Left ventricle myocardium inferior (tissue), 1 donor: Measurements from ENCODE around the gene LIMS2. TPM values are rescaled to one million over a fixed set of nuclear protein-coding genes. Genes with fewer than 3 reads are reported as not detected.

Experiments
- DNase-seq: peaks from one replicate; pipeline ENCODE4 v3.0.0-alpha.2; 2020
- H3K27ac ChIP-seq: fragments of 200-600 bp; replicated peaks from 2 replicates; pipeline ENCODE4 v1.8.0; 2021
- H3K27me3 ChIP-seq: fragments of 200-600 bp; 2 replicates; pipeline ENCODE4 v1.8.0; 2021; ENCODE audit warnings: low read depth
- H3K36me3 ChIP-seq: fragments of 200-600 bp; 2 replicates; pipeline ENCODE4 v1.8.0; 2021
- H3K4me1 ChIP-seq: fragments of 200-600 bp; 2 replicates; pipeline ENCODE4 v1.8.0; 2021
- H3K4me3 ChIP-seq: fragments of 200-600 bp; 2 replicates; pipeline ENCODE4 v1.8.0; 2021; ENCODE audit warnings: mild to moderate bottlenecking, moderate library complexity
- H3K9me3 ChIP-seq: fragments of 200-600 bp; replicated peaks from 2 replicates; pipeline ENCODE4 v1.8.0; 2021
- intact Hi-C: fragments of 100-400 bp; cut with micrococcal nuclease; formaldehyde crosslinking; loops from one replicate; pipeline ENCODE4 v1.11.0; 2022
- long read RNA-seq: library from polyadenylated mRNA; unstranded; transcript quantifications from one replicate; pipeline ENCODE4 v2.0.0, GENCODE V29; 2021
- total RNA-seq: library from RNA; stranded (reverse); fragmentation: NEBNext Ultra II Directional; extraction: Animal tissue kit (Norgen Biotek cat#: 25700); gene quantifications from one replicate; pipeline ENCODE4 v1.2.1, GENCODE V29; 2021
- TF ChIP-seq, protein P1 (sequence below): fragments of 200-600 bp; IDR thresholded peaks from 2 replicates; pipeline ENCODE4 v1.8.0; 2021; ENCODE audit warnings: antibody characterized with exemption, mild to moderate bottlenecking, borderline replicate concordance
- donor health status: DM: no; HTN: yes; CAD: no; lungs with severe emphysema.

The LIMS2 gene, protein sequence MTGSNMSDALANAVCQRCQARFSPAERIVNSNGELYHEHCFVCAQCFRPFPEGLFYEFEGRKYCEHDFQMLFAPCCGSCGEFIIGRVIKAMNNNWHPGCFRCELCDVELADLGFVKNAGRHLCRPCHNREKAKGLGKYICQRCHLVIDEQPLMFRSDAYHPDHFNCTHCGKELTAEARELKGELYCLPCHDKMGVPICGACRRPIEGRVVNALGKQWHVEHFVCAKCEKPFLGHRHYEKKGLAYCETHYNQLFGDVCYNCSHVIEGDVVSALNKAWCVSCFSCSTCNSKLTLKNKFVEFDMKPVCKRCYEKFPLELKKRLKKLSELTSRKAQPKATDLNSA
- total RNA-seq, result 173 TPM
- long read RNA-seq, transcript LIMS2-204 (6 exons, 1,678 nt), result minor isoform, 9 of 332 reads
- long read RNA-seq, transcript LIMS2-202 (10 exons, 2,045 nt), result major isoform, 202 of 332 reads
- long read RNA-seq, transcript LIMS2-208 (10 exons, 2,335 nt), result minor isoform, 9 of 332 reads
- long read RNA-seq, partial matches to known transcripts, result 45 of 332 reads
- long read RNA-seq, other reads (novel, unspliced or antisense), result 59 of 332 reads

DNA sequence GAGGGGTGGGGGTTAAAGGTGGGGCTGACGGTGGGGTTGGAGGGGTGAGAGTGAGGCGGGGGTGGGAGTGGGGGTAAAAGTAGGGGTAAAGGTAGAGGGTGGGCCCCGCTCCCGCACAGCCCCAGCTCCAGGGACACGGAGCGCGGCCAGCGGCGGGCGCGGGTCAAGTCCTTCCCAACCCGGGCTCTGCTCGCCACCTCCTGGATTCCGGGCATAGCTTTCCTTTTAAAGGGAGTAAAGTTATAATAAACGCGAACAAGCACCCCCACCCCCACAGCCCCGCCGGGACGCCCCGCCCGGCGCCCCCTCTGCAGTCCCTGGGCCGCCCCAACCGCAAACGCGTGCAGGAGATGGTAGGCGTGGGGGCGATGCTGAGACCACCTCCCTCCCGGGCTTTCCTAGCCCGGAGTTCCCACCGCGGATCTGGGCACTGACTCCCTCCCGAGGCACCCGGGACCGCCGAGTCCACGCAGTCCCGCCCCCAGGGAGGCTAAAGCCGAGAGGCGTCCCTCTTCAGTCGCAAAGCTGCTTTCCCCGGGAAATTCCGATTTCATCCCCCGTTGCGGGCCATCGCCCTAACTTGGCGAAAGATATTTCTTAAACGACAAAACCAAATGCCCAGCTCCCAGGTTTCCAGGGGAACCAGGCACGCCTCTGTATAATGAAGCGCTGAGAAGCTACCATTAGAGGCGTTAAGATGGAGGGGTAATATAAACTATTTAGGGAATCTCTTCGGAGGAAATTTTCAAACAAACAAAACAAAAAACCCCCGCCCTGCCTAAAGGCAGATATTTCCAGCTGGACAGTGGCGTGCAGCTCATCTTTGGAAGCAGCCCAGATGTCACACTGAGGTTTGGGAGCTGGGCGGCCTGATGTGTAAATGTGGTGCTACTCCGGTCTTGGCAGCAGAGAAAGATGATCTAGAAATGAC is at the start of gene LIMS2:
Gene LIMS2, minus strand, starts transcription at position 200 of the 931 bp plus-strand sequence. CDS start 506 bp downstream, outside the sequence.
- TF ChIP-seq, protein P1, sequence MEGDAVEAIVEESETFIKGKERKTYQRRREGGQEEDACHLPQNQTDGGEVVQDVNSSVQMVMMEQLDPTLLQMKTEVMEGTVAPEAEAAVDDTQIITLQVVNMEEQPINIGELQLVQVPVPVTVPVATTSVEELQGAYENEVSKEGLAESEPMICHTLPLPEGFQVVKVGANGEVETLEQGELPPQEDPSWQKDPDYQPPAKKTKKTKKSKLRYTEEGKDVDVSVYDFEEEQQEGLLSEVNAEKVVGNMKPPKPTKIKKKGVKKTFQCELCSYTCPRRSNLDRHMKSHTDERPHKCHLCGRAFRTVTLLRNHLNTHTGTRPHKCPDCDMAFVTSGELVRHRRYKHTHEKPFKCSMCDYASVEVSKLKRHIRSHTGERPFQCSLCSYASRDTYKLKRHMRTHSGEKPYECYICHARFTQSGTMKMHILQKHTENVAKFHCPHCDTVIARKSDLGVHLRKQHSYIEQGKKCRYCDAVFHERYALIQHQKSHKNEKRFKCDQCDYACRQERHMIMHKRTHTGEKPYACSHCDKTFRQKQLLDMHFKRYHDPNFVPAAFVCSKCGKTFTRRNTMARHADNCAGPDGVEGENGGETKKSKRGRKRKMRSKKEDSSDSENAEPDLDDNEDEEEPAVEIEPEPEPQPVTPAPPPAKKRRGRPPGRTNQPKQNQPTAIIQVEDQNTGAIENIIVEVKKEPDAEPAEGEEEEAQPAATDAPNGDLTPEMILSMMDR, result peak; percentile 45
- intact Hi-C loops, result no loop called here
- Histone ChIP-seq H3K4me1 (peaks cover 88% of the 10 kb centered on the region), H3K36me3 (peaks cover 12% of the 10 kb centered on the region), H3K27ac (peak within 1 kb of the TSS; percentile 99), H3K9me3 (no peaks in the 10 kb centered on the region), H3K4me3 (peak within 1 kb of the TSS; percentile 94), H3K27me3 (no peaks in the 10 kb centered on the region)
- peak; percentile 68 for DNase-seq

DNA sequence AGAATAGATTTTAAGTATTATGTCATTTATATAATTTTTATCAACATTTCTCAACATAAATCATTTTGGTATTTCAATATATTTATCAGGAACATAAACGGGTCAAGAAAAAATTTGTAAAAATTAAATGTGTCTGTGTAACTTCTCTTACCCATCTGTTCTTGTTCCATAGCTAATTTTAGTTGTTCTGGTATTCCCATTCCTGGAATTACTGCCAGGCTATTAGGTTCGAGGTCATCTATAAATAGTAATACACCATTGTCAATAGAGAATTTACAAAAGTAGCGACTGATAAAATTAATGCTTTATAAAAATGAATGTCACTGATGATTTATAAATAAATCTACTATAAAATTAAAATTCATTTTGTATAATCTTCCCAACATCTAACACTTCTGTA is 47.5 kb upstream of the LIMS2 start:
- Histone ChIP-seq H3K36me3 (peaks cover 52% of the 10 kb centered on the region), H3K9me3 (no peaks in the 10 kb centered on the region), H3K4me3 (no peak overlapping the region), H3K27me3 (no peaks in the 10 kb centered on the region), H3K27ac (peak overlapping the region; percentile 83), H3K4me1 (peaks cover 65% of the 10 kb centered on the region)
- intact Hi-C loops, result no loop called here
- no peak for DNase-seq
- TF ChIP-seq, protein P1, result no peak

DNA sequence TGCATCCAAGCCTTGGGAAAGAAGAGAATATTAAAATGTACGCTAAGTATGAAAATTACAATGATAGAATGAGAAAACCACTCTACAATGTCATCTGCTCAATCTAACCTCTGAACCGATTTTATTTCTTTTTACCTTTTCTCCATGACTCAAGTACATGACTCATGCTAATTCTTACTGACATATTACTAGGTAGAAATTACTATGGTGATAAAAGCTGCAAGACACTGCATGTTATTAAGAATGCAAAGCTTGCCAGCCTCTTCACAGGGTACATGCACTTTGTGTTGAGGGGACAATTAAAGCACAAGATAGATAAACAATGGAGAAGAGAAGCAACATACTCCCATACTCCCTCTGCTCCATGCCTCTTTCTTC is 46.6 kb upstream of the LIMS2 start:
- intact Hi-C loops, result no loop called here
- Histone ChIP-seq H3K4me1 (peaks cover 61% of the 10 kb centered on the region), H3K27ac (peak overlapping the region; percentile 83), H3K27me3 (no peaks in the 10 kb centered on the region), H3K9me3 (no peaks in the 10 kb centered on the region), H3K4me3 (no peak overlapping the region), H3K36me3 (peaks cover 55% of the 10 kb centered on the region)
- no peak for DNase-seq
- TF ChIP-seq, protein P1, result no peak

DNA sequence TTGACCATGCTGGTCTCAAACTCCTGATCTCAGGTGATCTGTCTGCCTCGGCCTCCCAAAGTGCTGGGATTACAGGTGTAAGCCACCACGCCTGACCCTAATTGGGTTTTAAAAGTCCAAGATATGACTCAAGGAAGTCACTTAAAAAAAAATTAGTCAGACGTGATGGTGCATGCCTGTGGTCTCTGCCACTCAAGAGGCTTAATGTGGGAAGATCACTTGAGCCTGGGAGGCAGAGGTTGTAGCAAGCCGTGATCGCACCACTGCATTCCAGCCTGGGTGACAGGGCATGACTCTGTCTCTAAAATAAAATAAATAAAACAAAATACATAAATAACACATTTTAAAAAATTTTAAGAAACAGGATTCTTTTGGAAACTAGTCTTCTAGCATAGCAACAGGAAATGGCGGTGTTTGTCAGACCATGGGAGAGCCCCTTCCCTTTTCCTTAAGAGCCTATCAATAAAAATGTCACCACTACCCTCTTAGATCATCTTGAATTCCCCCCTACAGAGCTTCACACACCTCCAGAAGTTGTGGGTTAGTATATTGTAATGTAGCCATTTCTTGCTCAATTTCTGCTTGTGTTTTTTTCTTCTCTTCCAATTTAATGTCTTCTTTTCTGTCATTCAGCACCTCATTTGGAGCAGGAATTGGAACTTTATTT is 46.1 kb upstream of the LIMS2 start:
- Histone ChIP-seq H3K4me3 (no peak overlapping the region), H3K9me3 (no peaks in the 10 kb centered on the region), H3K27ac (peak overlapping the region; percentile 83), H3K36me3 (peaks cover 59% of the 10 kb centered on the region), H3K4me1 (peaks cover 60% of the 10 kb centered on the region), H3K27me3 (no peaks in the 10 kb centered on the region)
- no peak for DNase-seq
- TF ChIP-seq, protein P1, result no peak
- intact Hi-C loops, result no loop called here
